GM19238 (cell line): ENCODE results near the gene GEN1.
A peak's percentile ranks its signal among the peaks of the same experiment; 100 is the strongest.

Source experiments
- DNase-seq: peaks from one replicate; pipeline ENCODE4 v3.0.0; 2011; ENCODE audit warnings: low spot score; ENCODE audit not compliant: insufficient read length

The GEN1 gene

DNA sequence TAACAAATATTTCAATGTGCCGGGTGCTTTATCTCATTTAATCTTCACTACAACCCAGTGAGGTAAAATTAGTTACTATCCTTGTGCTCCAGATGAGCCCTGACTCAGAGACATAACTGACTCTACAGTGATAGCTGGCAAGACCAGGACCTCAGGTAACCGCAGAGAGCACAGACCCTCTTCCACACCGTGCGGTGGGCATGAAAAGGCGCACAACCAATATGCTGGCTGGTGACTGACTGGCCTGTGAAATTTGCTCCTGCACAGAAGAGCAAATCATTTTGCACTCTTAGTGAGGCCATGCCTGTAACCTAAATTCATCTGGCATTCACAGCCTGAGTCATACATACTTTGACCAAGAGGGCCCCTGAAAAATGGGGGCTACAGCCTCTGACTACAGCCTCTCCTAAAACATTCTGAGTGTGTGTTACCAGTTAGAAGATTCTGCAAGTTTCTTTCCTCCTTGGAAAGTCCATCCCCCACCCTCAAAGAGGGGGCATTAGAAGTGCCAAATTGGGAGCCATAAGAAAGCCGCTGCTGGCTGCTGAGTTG is 39.9 kb downstream of the GEN1 start:
- no peak for DNase-seq

DNA sequence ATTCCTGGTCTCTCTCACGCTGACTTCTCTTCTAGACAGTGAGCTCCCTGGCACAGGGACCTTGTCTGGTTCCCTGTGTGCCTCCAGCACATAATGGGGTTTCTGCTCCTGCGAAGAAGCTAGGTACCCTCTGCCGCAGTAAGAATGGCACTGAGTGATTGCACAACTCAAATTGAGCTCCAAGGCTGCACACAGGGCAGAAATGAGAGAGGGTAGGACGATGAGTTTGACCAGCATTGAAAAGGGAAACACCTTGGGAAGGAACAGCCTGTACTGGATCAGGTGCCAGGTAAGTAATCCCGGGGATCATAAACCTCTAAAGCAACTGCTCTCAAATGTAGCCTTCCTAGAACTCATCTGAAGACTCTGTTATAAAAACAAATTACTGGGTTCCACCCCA is 41.4 kb downstream of the GEN1 start:
- no peak for DNase-seq

DNA sequence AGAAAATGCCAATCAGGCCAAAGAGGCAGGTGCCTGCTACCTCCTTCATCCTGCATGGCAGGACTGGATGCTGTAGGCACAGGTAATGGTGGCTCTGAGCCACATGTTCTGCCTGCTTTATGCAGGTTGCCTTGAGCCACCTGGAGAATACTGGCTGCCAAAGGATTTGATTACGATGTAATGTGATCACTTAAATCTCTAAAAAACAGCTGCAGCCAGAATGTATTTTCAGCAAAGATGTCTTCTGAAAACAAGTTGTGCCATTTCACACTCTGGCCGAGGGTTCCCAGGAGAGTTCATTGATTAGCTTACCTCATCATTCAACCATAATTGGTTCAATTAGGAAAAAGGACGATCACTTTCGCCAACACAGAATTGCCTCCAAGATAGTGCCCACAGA is 44.4 kb downstream of the GEN1 start:
- no peak for DNase-seq

DNA sequence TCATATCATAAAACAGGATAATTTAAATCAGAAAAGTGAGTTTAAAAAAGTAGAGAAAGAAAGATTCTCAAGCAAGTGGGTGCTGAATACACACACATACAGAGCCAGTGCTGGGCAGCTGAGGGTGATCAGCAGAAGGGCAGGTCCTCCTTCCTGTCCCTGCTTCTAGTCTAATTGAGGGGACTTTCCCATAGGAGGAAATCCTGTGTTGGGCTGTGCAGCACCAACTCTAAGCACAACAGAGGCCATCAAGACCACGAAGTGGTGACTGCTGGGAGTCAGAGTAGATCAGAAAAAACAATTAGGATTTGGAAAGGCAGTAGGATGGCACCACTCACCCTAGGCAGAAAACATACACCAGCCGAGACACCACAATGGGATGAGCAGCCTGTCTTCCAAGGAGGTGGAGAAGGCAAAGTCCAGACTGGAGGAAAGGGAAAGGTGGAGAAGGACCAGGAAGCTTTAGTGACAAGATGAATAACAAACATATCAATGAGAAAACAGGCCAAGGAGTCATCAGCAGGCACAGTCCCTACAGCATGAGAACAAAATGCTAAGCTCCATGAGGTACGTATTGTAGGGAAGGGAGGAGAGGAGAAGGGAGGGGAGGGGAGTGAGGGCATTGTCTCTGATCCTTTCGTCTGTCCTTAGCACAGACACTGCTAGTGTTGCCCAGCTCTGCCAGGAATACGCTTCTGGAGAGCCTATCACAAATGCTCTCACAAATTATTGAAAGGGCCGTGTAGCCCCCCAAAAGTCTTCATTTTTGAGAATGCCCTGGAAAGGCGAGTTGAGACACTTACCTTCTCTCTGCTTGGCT is 45.6 kb downstream of the GEN1 start:
- DNase-seq = no peak

DNA sequence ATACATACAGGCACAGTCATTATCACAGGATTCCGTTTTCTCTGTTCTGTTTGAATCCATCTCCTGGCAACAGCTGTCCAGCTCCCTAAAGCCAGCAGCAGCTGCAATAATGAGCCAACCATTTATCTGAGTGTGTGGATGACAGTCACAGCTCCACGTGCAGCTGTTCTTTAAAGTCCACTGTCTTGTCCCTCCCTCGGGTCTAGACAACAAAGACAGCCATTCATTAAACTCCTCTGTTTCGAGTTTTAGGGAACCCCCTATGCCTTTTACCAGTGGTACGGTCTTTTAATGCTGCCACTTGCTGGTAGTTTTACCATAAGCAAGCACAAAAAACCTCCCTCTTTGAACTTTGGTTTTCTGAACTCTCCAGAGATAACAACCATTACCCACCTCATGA is 46.3 kb downstream of the GEN1 start:
- DNase-seq = no peak

DNA sequence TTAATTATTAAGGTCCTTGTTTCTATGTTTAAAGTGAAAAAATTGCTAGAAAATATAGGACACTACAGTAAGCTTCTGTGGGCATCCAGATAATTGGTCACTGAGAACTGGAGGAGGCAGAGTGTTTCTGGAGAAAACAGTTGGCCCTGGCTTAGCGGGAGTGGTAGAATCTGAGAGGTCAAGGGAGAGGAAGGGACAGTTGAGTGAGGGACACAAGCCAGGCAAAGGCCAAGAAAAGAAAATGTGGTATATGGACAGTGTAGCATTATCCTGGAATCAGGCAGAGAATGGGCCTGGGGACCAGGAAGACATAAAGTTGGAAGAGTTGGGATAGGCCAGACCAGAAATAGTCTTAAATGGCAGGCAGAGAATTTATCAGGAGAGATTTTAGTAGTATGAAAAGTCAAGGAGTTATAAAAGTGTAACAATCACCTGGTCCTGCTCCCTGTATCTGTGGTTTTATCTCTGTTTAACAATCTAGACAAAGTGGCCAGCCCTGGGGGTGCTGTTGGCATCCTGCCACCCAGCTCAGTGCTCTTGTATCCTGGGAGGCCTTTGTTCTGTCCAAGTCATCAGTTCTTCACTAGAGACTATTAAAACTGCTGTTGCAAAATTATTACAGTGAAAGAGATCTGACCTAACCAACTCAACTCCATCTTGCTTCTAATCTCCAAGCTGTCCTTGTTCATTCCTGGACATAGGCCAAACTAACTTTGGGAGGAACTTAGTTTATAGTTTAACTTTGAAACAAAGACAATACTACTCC is 46.9 kb downstream of the GEN1 start:
- no peak for DNase-seq

DNA sequence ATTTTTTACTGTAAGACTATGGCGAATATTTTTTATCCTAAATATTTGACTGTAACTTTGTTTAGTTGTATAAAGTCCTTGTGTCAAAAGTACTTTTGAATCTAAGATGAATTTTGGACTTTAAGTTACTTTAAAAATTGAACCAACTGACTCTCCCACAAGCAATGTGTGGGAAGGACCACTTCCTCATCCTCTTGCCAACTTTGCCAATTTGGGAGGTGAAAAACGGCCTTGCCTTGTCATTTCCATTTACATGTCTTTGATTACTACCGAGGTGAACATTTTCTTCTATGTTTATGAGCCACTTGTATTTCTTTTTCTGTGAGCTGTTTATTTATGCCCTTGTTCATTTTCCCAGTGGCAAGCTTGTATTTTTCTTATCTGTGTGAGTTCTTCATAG is 49.6 kb downstream of the GEN1 start:
- no peak for DNase-seq

DNA sequence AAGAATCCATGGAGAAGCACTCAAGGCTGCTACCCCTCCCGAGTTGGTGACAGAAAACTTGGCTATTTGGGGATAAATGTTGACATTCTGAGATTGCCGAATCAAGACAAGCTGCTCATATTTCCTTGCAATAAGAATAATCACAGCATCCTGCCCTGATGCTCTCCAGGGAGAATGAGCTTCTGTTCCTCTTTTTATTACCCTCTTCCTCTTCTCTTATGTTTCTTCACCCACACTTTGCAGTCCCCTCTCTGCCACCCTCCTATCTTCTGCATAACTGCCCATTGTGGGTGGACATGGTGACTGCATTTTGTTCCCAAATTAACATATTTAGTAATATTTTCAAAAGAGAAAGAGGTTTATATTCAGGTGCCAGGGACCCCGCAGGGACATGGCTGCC is 50.4 kb downstream of the GEN1 start:
- no peak for DNase-seq

DNA sequence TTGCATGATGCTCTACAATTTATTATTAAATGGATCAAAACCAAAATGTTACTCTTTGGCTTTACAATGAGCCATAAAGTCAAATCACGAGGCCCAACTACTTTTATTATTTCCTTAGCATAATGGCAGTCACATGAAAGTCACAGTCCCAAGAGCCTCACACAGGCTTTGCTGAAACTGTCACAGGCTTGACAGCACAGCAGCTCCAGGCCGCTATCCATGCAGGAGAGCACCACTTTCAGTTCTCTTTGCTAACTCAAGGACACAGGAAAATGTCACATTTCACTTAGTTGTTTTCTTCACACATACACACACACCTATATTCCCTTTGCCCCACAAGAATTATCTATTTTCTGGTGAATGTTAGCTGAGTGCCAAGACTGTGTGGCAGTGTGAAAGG is 51.2 kb downstream of the GEN1 start:
- DNase-seq = no peak

DNA sequence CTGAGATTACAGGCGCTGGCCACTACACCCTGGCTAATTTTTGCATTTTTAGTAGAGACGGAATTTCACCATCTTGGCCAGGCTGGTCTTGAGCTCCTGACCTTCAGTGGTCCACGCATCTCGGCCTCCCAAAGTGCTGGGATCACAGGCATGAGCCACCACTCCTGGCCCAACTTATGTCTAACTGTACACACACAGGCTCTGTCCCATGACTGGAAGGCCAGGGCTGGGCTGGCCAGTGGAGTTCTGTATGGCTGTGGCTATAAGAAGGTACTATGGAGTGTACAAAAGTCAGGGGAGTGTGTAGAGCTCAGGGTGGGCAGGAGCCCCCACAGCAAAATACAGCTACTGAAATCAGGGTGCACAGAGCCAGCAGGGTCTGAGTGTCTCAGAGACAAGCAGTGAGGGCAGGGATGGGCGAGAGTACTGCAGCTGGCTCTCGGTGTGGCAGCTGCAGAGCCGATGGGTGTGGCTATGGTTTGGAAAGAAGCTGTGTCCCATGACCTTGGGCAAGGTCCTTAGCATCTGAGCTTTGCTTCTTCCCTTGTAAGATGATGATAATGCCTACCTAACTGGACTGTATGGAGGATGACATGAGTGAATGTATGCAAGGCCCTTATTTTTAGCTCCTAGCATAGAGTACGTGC is 51.9 kb downstream of the GEN1 start:
- DNase-seq = no peak

DNA sequence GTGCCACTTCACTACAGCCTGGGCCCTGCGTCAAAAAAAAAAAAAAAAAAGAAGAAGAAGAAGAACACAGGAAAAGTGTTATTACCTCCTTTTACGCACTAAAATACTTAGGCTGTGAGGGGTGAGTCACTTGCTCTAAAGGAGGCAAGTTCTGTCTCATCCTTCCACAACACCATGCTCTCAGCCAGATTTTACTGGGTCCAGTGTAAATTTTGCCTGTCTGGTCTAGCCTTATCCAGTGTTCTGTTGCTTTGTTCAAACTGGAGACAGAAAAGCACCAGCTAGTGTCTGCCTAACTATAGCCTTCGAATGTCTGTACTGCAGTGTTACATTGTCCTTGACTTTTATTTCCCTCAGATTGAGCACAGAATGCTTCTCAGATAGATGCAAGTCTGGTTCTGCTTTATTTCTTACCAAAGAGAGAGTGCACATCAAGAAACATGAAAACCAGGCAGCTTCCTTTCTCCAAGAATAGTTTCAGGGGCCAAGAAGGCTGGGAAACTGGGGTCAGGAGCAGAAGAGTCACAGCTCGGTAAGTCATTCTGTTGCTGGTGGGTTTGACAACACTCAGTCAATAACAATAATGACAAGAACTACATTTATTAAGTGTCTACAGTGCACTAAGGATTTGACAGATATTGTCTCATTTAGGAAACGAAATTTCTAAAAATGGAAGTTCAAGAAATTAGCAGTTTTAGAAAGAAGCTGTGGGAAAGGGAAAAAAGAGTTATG is 59.2 kb downstream of the GEN1 start:
- no peak for DNase-seq

DNA sequence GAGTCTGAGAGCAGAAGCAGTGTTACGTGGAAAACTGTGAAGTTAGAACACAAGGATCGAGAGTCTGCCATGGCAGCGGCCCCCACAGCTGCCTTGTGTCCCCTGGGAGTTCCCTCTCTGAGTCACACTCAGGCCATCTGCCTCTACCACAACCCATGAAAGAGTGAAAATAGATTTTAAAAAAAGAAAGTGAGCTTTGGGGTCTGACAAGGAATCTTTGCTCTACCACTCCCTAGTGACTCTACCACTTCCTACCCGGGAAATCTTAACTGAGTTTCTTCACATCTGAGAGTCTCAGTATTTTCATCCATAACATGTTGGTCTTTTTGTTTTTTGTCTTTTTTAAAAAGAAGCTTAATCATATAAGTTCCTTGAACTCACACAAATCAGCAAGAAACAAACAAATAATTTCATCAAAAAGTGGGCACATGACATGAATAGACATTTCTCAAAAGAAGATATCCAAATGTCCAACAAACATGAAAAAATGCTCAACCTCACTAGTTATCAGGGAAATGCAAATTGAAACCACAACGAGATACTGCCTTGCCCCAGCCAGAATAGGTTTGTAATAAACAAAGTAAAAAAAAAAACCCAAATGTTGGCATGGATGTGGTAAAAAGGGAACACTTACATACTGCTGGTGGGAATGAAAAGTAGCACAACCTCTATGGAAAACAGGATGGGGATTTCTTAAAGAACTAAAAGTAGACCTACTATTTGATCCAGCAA is 60.0 kb downstream of the GEN1 start:
- peak; percentile 53 for DNase-seq

DNA sequence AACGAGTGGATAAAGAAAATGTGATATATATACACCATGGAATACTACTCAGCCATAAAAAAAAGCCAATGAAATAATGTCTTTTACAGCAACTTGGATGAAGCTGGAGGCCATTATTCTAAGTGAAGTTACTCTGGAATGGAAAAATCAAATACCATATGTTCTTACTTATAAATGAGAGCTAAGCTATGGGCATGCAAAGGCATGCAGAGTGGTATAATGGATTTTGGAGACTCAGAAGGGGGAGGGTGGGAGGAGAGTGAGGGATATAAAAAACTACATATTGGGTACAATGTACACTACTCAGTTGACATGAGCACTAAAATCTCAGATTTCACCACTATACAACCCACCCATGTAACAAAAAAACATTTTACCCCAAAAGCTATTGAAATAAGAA is 60.7 kb downstream of the GEN1 start:
- DNase-seq = no peak

DNA sequence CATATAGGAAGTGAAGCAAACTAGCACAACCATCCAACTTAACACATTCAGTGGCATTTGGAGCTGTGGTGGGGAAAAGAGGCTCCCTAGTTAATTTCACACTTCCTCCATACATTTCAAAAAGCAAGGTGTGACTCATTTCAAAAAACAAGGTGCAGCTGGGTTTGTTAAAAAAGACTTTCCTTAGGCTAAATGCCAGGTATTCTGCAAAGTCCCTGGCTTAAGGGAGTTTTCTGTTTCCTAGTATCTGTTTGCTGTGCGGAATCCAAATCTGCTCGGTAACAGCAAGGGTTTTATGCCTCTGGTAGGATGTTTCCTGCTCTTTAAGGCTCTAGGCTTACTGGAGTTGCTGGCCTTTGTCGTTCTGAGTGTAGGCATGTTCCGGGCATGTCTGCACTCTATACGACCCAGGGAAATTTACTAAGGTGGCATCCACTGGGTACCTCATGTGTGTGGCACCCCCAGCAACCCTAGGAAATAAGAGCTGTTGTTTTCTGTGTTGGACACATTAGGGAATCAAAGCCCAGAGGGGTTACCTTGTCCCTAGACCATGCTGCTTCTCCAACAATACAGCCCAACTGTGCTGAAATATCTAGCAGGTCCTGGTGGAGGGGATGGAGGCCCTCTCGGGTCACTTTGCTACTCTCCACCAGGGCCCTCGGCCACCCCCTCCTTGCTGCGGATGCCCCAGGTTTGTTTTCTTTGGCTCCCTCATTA is 61.7 kb downstream of the GEN1 start:
- DNase-seq = no peak

DNA sequence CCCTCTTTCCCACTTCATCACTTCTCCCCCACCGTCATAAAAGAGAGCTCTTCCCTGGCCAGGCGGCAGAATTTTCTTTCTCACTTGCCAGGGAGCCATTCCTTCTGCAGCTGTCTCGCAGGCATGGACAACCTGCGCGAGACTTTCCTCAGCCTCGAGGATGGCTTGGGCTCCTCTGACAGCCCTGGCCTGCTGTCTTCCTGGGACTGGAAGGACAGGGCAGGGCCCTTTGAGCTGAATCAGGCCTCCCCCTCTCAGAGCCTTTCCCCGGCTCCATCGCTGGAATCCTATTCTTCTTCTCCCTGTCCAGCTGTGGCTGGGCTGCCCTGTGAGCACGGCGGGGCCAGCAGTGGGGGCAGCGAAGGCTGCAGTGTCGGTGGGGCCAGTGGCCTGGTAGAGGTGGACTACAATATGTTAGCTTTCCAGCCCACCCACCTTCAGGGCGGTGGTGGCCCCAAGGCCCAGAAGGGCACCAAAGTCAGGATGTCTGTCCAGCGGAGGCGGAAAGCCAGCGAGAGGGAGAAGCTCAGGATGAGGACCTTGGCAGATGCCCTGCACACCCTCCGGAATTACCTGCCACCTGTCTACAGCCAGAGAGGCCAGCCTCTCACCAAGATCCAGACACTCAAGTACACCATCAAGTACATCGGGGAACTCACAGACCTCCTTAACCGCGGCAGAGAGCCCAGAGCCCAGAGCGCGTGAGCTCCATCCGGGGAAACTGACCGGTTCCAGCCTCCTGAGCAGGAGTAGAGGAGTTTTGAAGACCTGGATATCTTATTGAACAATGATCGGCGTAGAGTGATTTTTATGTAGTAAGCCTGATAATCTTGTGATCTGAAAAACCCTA is 62.7 kb downstream of the GEN1 start, which contains the start of gene MSGN1:
Gene MSGN1 (plus strand): TSS at position 65 of the 850 bp plus-strand sequence. CDS start 59 bp downstream, at position 124.
- no peak for DNase-seq

DNA sequence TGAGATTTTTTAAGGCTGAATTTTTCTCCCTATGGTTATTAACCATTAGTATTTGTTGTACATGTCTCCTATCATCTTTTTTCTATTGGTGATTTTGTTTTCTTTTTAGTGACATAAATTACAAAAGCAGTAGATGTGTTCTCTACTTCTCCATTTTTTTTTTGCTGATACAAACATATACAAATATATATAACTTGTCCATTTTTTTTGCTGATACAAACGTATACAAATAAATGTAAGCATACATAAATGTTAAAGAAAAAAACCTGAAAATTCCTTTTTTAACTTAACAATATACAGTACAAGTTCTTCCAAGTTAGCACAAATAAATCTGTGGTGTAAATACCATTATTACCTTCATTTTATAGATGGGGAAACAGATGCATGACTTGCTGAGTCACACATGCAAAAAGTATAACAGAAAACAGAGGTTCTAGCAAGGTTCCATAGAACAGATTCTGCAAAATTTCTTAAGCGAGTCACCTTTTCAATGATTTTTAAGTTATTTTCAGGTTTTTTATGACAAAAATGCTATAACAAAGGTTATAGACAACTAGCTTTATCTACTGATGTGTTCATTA is 64.4 kb downstream of the GEN1 start:
- DNase-seq = no peak

DNA sequence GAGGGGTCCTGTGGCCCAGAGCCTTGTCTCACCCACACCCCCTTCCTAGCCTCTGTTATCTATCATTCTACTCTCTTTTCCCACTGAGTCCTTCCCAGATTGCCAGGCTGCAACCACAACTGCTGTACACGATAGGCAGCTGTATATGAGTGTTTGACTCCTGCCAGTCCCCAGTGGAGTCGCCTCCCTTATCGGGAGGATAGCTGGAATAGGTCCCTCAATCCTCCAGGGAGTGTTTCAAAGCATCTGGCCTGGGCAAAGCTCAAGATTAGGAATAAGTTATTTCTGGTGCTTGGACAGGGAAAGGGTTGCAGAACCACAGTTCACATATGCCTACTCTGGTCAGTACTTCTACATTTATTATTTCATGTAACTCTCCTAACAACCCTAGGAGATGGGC is 67.1 kb downstream of the GEN1 start:
- no peak for DNase-seq

DNA sequence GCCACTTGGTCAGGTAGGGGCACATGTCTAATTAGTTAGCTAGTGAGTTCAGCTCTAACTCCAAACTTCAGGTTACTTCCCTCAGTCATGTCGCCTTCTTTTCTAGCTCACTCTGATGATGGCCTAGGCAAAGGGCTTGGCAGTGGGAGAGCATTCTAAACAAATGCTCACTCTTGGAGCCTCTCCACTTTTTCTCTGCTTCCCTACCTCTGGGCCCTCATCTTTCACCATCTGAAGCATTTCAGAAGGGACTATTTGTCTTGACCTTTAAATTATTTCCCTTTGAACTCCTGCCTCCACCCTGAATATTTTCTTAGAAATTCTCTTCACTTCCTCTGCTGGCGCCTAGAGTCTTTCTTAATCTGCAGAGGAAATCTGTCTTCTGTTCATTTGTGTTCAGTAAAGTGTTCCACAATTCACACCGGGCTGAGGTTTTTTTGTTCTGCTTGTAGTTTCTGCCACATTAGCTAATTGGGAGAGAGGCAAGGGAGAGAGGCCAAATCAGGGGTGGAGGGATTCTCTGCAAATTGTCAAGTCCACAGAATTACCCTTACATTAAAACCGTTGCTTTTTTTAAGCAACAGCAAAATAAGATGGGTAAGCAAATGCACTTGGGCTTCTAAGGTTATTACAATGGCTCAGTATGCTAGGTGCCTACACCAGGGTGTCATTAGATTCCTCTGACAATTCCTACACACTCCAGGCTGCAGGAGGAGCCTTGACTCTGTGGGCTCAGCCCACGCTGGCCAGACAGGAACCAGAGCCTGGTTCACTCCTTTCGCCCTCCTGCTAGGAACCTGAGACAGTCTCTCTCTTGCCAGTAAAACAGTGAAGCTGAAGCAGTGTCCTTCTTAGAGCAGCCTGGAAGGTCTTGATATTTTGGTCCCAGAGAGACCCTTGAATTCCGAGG is 67.9 kb downstream of the GEN1 start:
- DNase-seq = no peak
